HepG2 (cell line): ENCODE measurements around the gene CPNE5. TPM values are rescaled to one million over a fixed set of nuclear protein-coding genes. Genes with fewer than 3 reads are reported as not detected.

Experiments used
- HCFC1 ChIP-seq: fragments of 150-350 bp; IDR thresholded peaks from 2 replicates; pipeline ENCODE4 v1.6.1; 2014; ENCODE audit warnings: low read depth, low read length
- SP1 ChIP-seq, 2 experiments: fragments of 450-650 bp in 1 of 2; sonication (generic) in 1 of 2; formaldehyde crosslinking in 1 of 2; IDR thresholded peaks; 2 replicates each; pipeline versions ENCODE4 v1.4.0 to v1.6.1; 2016 to 2020; ENCODE audit warnings: missing genetic modification reagents in 1 of 2
- ZNF773 ChIP-seq: sonication (generic); formaldehyde crosslinking; IDR thresholded peaks from 2 replicates; pipeline ENCODE4 v1.4.0; 2020; ENCODE audit warnings: missing genetic modification reagents, borderline replicate concordance
- ZNF878 ChIP-seq: sonication (generic); formaldehyde crosslinking; IDR thresholded peaks from 2 replicates; pipeline ENCODE4 v1.8.1; 2023; ENCODE audit warnings: mild to moderate bottlenecking, missing genetic modification reagents, moderate library complexity
- polyA plus RNA-seq, 8 experiments: library from polyadenylated mRNA; depleted of rRNA in 3 of 8; stranded (reverse) in 7 of 8; unstranded in 1 of 8; fragments of >200 nt; fragmentation: Illumina TruSeq in 4 of 8; extraction: Trizol in 4 of 8; gene quantifications; 2 replicates each; pipeline versions ENCODE4 v1.2.1 to v1.2.3, GENCODE V29; 2011 to 2016; ENCODE audit warnings: low read depth in 4 of 8, missing spikeins in 1 of 8, mixed read lengths in 1 of 8; ENCODE audit not compliant: insufficient read depth in 1 of 8
- total RNA-seq, 5 experiments: library from RNA; depleted of rRNA; stranded (reverse); fragments of >200 nt; fragmentation: Illumina TruSeq; extraction: Trizol; gene quantifications; 2 replicates each; pipeline ENCODE4 v1.2.3, GENCODE V29; 2016; ENCODE audit warnings: low read depth in 1 of 5
- TF ChIP-seq, protein P1 (sequence below): sonication (generic); formaldehyde crosslinking; IDR thresholded peaks from 2 replicates; pipeline ENCODE4 v1.5.0; 2020; ENCODE audit warnings: mild to moderate bottlenecking, missing genetic modification reagents
- TF ChIP-seq, protein P2 (sequence below): sonication (generic); formaldehyde crosslinking; IDR thresholded peaks from one replicate; pipeline ENCODE4 v1.5.1; 2020; ENCODE audit warnings: mild to moderate bottlenecking, missing genetic modification reagents; ENCODE audit errors: not compliant biosample characterization
- TF ChIP-seq, protein P3 (sequence below): sonication (generic); formaldehyde crosslinking; IDR thresholded peaks from 2 replicates; pipeline ENCODE4 v1.4.0; 2020; ENCODE audit warnings: missing genetic modification reagents
- TF ChIP-seq, protein P4 (sequence below): sonication (generic); formaldehyde crosslinking; IDR thresholded peaks from 2 replicates; pipeline ENCODE4 v1.5.0; 2020; ENCODE audit warnings: missing genetic modification reagents, mild to moderate bottlenecking, borderline replicate concordance
- TF ChIP-seq, protein P5 (sequence below): IDR thresholded peaks from 2 replicates; pipeline ENCODE4 v1.6.1; 2016; ENCODE audit warnings: mild to moderate bottlenecking, missing biosample characterization, missing genetic modification reagents
- TF ChIP-seq, protein P6 (sequence below): IDR thresholded peaks from 2 replicates; pipeline ENCODE4 v1.6.1; 2016; ENCODE audit warnings: low read depth

The CPNE5 gene
- total and polyA plus RNA-seq, 2 of the 13 experiments (the other 11 are each of a cell fraction or from before 2014, with no cell fraction given), result 0.16 TPM; not detected in 1

DNA sequence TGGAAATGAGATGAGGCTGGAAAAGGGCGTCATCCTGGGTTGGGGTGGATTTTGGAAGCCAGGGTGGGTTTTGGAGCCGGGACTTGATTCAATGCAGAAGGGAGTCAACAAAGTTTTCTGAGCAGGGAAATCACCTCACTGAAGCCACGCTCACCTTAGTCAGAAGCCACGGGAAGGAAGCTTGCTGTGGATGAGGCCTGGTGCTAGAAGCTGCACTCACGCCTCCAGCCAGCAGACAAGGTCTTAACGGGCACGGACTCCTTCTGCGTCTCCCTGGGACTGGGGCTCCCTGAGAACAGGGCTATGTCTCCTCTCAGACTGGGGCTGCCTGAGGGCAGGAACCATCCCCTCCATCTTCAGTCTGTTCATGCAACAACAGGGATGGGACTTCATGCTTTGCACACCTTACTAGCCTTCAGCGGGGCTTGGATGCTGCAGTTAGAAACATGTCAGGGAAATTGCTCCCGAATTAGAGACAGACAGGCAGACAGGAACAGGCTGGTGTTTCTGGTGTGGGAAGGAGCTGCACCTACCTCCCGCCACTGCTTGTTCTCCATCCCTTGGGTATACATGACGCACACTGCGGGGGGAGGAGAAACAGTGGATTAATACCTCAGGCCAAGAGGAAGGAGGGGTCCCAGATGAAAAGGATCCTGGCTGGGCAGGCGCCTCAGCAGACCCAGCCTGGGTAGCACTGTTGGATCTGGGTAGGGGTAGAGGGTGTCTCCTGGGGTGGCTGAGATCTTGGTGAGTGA is 17.5 kb downstream of the CPNE5 start (continued):
- TF ChIP-seq, protein P1, sequence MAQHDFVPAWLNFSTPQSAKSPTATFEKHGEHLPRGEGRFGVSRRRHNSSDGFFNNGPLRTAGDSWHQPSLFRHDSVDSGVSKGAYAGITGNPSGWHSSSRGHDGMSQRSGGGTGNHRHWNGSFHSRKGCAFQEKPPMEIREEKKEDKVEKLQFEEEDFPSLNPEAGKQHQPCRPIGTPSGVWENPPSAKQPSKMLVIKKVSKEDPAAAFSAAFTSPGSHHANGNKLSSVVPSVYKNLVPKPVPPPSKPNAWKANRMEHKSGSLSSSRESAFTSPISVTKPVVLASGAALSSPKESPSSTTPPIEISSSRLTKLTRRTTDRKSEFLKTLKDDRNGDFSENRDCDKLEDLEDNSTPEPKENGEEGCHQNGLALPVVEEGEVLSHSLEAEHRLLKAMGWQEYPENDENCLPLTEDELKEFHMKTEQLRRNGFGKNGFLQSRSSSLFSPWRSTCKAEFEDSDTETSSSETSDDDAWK (CRISPR knock-in tag), result no peak
- TF ChIP-seq, protein P2, sequence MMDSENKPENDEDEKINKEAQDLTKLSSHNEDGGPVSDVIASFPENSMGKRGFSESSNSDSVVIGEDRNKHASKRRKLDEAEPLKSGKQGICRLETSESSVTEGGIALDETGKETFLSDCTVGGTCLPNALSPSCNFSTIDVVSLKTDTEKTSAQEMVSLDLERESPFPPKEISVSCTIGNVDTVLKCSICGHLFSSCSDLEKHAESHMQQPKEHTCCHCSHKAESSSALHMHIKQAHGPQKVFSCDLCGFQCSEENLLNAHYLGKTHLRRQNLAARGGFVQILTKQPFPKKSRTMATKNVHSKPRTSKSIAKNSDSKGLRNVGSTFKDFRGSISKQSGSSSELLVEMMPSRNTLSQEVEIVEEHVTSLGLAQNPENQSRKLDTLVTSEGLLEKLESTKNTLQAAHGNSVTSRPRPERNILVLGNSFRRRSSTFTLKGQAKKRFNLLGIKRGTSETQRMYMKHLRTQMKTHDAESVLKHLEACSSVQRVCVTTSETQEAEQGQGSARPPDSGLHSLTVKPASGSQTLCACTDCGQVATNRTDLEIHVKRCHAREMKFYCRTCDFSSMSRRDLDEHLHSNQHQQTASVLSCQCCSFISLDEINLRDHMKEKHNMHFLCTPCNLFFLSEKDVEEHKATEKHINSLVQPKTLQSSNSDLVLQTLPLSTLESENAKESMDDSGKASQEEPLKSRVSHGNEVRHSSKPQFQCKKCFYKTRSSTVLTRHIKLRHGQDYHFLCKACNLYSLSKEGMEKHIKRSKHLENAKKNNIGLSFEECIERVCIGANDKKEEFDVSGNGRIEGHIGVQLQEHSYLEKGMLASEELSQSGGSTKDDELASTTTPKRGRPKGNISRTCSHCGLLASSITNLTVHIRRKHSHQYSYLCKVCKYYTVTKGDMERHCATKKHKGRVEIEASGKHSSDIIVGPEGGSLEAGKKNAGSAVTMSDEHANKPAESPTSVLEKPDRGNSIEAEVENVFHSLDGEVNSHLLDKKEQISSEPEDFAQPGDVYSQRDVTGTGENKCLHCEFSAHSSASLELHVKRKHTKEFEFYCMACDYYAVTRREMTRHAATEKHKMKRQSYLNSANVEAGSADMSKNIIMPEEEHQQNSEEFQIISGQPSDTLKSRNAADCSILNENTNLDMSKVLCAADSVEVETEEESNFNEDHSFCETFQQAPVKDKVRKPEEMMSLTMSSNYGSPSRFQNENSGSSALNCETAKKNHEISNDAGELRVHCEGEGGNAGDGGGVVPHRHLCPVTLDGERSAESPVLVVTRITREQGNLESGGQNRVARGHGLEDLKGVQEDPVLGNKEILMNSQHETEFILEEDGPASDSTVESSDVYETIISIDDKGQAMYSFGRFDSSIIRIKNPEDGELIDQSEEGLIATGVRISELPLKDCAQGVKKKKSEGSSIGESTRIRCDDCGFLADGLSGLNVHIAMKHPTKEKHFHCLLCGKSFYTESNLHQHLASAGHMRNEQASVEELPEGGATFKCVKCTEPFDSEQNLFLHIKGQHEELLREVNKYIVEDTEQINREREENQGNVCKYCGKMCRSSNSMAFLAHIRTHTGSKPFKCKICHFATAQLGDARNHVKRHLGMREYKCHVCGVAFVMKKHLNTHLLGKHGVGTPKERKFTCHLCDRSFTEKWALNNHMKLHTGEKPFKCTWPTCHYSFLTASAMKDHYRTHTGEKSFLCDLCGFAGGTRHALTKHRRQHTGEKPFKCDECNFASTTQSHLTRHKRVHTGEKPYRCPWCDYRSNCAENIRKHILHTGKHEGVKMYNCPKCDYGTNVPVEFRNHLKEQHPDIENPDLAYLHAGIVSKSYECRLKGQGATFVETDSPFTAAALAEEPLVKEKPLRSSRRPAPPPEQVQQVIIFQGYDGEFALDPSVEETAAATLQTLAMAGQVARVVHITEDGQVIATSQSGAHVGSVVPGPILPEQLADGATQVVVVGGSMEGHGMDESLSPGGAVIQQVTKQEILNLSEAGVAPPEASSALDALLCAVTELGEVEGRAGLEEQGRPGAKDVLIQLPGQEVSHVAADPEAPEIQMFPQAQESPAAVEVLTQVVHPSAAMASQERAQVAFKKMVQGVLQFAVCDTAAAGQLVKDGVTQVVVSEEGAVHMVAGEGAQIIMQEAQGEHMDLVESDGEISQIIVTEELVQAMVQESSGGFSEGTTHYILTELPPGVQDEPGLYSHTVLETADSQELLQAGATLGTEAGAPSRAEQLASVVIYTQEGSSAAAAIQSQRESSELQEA (CRISPR knock-in tag), result no peak
- TF ChIP-seq, protein P3, sequence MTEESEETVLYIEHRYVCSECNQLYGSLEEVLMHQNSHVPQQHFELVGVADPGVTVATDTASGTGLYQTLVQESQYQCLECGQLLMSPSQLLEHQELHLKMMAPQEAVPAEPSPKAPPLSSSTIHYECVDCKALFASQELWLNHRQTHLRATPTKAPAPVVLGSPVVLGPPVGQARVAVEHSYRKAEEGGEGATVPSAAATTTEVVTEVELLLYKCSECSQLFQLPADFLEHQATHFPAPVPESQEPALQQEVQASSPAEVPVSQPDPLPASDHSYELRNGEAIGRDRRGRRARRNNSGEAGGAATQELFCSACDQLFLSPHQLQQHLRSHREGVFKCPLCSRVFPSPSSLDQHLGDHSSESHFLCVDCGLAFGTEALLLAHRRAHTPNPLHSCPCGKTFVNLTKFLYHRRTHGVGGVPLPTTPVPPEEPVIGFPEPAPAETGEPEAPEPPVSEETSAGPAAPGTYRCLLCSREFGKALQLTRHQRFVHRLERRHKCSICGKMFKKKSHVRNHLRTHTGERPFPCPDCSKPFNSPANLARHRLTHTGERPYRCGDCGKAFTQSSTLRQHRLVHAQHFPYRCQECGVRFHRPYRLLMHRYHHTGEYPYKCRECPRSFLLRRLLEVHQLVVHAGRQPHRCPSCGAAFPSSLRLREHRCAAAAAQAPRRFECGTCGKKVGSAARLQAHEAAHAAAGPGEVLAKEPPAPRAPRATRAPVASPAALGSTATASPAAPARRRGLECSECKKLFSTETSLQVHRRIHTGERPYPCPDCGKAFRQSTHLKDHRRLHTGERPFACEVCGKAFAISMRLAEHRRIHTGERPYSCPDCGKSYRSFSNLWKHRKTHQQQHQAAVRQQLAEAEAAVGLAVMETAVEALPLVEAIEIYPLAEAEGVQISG, result no peak
- TF ChIP-seq, protein P4, sequence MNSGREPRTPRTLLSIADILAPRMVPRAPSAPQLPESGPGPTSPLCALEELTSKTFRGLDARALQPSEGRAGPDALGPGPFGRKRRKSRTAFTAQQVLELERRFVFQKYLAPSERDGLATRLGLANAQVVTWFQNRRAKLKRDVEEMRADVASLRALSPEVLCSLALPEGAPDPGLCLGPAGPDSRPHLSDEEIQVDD (CRISPR knock-in tag), result no peak
- TF ChIP-seq SP1 (IDR thresholded peaks at IDR 0.05) (no peak), SP1 (CRISPR knock-in tag; IDR thresholded peaks at IDR 0.05) (no peak), ZNF878 (CRISPR knock-in tag) (no peak), HCFC1 (no peak), ZNF773 (CRISPR knock-in tag) (no peak)
- TF ChIP-seq, protein P5, sequence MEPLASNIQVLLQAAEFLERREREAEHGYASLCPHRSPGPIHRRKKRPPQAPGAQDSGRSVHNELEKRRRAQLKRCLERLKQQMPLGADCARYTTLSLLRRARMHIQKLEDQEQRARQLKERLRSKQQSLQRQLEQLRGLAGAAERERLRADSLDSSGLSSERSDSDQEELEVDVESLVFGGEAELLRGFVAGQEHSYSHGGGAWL (CRISPR knock-in tag), result 0 out of 2 replicates have a peak, but pooled peaks have one; percentile 23
- TF ChIP-seq, protein P6, sequence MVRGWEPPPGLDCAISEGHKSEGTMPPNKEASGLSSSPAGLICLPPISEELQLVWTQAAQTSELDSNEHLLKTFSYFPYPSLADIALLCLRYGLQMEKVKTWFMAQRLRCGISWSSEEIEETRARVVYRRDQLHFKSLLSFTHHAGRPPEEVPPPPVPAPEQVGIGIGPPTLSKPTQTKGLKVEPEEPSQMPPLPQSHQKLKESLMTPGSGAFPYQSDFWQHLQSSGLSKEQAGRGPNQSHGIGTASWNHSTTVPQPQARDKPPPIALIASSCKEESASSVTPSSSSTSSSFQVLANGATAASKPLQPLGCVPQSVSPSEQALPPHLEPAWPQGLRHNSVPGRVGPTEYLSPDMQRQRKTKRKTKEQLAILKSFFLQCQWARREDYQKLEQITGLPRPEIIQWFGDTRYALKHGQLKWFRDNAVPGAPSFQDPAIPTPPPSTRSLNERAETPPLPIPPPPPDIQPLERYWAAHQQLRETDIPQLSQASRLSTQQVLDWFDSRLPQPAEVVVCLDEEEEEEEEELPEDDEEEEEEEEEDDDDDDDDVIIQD (CRISPR knock-in tag), result no peak
